IMR-90 (cell line): ENCODE data around the gene PRDM10. TPM values are rescaled to one million over a fixed set of nuclear protein-coding genes. Genes with fewer than 3 reads are reported as not detected.

Experiments
- ATAC-seq: fragments of 200-7000 bp; cut with Tn5 transposase; 2 replicates; pipeline ENCODE4 v1.9.1; 2020; ENCODE audit warnings: low read depth, mild to moderate bottlenecking, moderate library complexity
- BruUV-seq: library from RNA; stranded (reverse); fragments of 400-500 nt; replicated peaks from 2 replicates; lab custom pipeline; 2021; lab: Mats Ljungman, UMichigan
- CTCF ChIA-PET: fragments of 300-600 bp; formaldehyde crosslinking; extraction: SDS; loops from one replicate; lab custom pipeline; 2021; ENCODE audit warnings: antibody characterized with exemption; lab: Yijun Ruan, JAX
- POLR2A ChIA-PET: fragments of 300-600 bp; sonication (Branson Sonifier 250); formaldehyde crosslinking; loops from one replicate; lab custom pipeline; 2022; ENCODE audit warnings: antibody characterized with exemption; ENCODE audit not compliant: unreplicated experiment; lab: Charles Lee
- DNase-seq: peaks from one replicate; pipeline ENCODE4 v3.0.0; 2013
- H2AFZ ChIP-seq: replicated peaks from 2 replicates; pipeline ENCODE3; 2013; ENCODE audit warnings: low read length, mild to moderate bottlenecking; ENCODE audit not compliant: poor library complexity
- H2AK5ac ChIP-seq: 2 replicates; pipeline ENCODE4 v1.6.1; 2013; ENCODE audit warnings: low read depth, low read length, inconsistent platforms
- H2AK9ac ChIP-seq: replicated peaks from 2 replicates; pipeline ENCODE3; 2013; ENCODE audit warnings: mild to moderate bottlenecking, low read depth, low read length, moderate library complexity; ENCODE audit not compliant: poor library complexity
- H2BK120ac ChIP-seq: 2 replicates; pipeline ENCODE4 v1.6.1; 2013; ENCODE audit warnings: low read depth, low read length, inconsistent platforms
- H2BK15ac ChIP-seq: 3 replicates; pipeline ENCODE4 v1.6.1; 2013; ENCODE audit warnings: low read depth, low read length, inconsistent platforms
- H2BK20ac ChIP-seq: 2 replicates; pipeline ENCODE4 v1.6.1; 2013; ENCODE audit warnings: low read depth, mild to moderate bottlenecking, inconsistent platforms, low read length, moderate library complexity
- H2BK5ac ChIP-seq: 2 replicates; pipeline ENCODE4 v1.6.1; 2013; ENCODE audit warnings: mild to moderate bottlenecking, low read depth, low read length, inconsistent platforms; ENCODE audit not compliant: poor library complexity, severe bottlenecking
- H3K14ac ChIP-seq: replicated peaks from 2 replicates; pipeline ENCODE4 v1.6.1; 2013; ENCODE audit warnings: low read depth, low read length, inconsistent platforms
- H3K18ac ChIP-seq: 2 replicates; pipeline ENCODE4 v1.6.1; 2013; ENCODE audit warnings: low read depth, low read length, control low read depth
- H3K23ac ChIP-seq: 2 replicates; pipeline ENCODE4 v1.6.1; 2013; ENCODE audit warnings: low read depth, low read length, inconsistent platforms
- H3K27ac ChIP-seq: 2 replicates; pipeline ENCODE4 v1.5.1; 2013; ENCODE audit warnings: mild to moderate bottlenecking, control low read depth, low read length; ENCODE audit not compliant: insufficient read depth
- H3K27me3 ChIP-seq: 2 replicates; pipeline ENCODE4 v1.6.1; 2013; ENCODE audit warnings: low read length; ENCODE audit not compliant: control insufficient read depth, insufficient read depth
- H3K36me3 ChIP-seq: 2 replicates; pipeline ENCODE4 v1.6.1; 2013; ENCODE audit warnings: low read length, mixed read lengths; ENCODE audit not compliant: control insufficient read depth, insufficient read depth
- H3K4ac ChIP-seq: 2 replicates; pipeline ENCODE4 v1.6.1; 2013; ENCODE audit warnings: low read depth, low read length, inconsistent platforms
- H3K4me1 ChIP-seq: 2 replicates; pipeline ENCODE4 v1.6.1; 2013; ENCODE audit warnings: low read length, mixed read lengths; ENCODE audit not compliant: control insufficient read depth, insufficient read depth
- H3K4me2 ChIP-seq: 2 replicates; pipeline ENCODE4 v1.6.1; 2013; ENCODE audit warnings: low read depth, mild to moderate bottlenecking, control low read depth, low read length, moderate library complexity
- H3K4me3 ChIP-seq: 2 replicates; pipeline ENCODE4 v1.5.1; 2013; ENCODE audit warnings: low read depth, mild to moderate bottlenecking, control low read depth, low read length, moderate library complexity; ENCODE audit not compliant: insufficient read depth
- H3K56ac ChIP-seq: 2 replicates; pipeline ENCODE4 v1.6.1; 2013; ENCODE audit warnings: low read length, inconsistent platforms; ENCODE audit not compliant: insufficient read depth; ENCODE audit errors: extremely low read depth
- H3K79me1 ChIP-seq, 2 experiments: 2 replicates each; pipeline ENCODE4 v1.6.1; 2013; ENCODE audit warnings: low read length in 2 of 2, inconsistent platforms in 1 of 2, low read depth in 1 of 2
- H3K9ac ChIP-seq: 2 replicates; pipeline ENCODE4 v1.6.1; 2013; ENCODE audit warnings: low read depth, low read length, control low read depth
- H3K9me1 ChIP-seq: 2 replicates; pipeline ENCODE4 v1.6.1; 2013; ENCODE audit warnings: low read length, inconsistent platforms; ENCODE audit not compliant: insufficient read depth
- H3K9me3 ChIP-seq: 2 replicates; pipeline ENCODE4 v1.6.1; 2013; ENCODE audit warnings: low read length; ENCODE audit not compliant: control insufficient read depth, insufficient read depth
- H4K20me1 ChIP-seq: 2 replicates; pipeline ENCODE4 v1.6.1; 2013; ENCODE audit warnings: low read length, inconsistent platforms; ENCODE audit not compliant: insufficient read depth
- H4K5ac ChIP-seq: 2 replicates; pipeline ENCODE4 v1.6.1; 2013; ENCODE audit warnings: mild to moderate bottlenecking, low read depth, low read length, control low read depth
- H4K8ac ChIP-seq, 2 experiments: 2 replicates each; pipeline ENCODE4 v1.6.1; 2013; ENCODE audit warnings: low read depth in 2 of 2, low read length in 2 of 2, control low read depth in 1 of 2, inconsistent platforms in 1 of 2
- H4K91ac ChIP-seq: 2 replicates; pipeline ENCODE4 v1.6.1; 2013; ENCODE audit warnings: low read depth, low read length, inconsistent platforms; ENCODE audit not compliant: insufficient read depth
- RCOR1 ChIP-seq: IDR thresholded peaks from 2 replicates; pipeline ENCODE4 v1.6.1; 2012; ENCODE audit warnings: mild to moderate bottlenecking, low read length, improper control_type of control experiment; ENCODE audit not compliant: insufficient replicate concordance
- SMC3 ChIP-seq: fragments of 150-350 bp; IDR thresholded peaks from 2 replicates; pipeline ENCODE4 v1.6.1; 2016; ENCODE audit warnings: low read depth, mild to moderate bottlenecking, antibody characterized with exemption, low read length, moderate library complexity
- WGBS, 2 experiments: methylation state at CpG; one replicate each; pipeline versions ENCODE4 v1.1.5 to v1.1.7; 2013; ENCODE audit warnings: missing lambda C conversion rate in 2 of 2; ENCODE audit not compliant: insufficient read length in 1 of 2; ENCODE audit errors: extremely low coverage in 2 of 2; 5-methylcytosine and 5-hydroxymethylcytosine counted together
- dilution Hi-C: fragments of 300-500 bp; cut with HindIII; formaldehyde crosslinking; loops from one replicate; pipeline ENCODE4 v1.14.3; 2018; ENCODE audit warnings: low sequenced_read_pairs; ENCODE audit not compliant: unreplicated experiment
- in situ Hi-C: fragments of 300-500 bp; cut with MboI; formaldehyde crosslinking; loops from 3 replicates; pipeline ENCODE4 v1.14.3; 2019; ENCODE audit warnings: low sequenced_read_pairs, inconsistent platforms, mixed read lengths
- intact Hi-C: fragments of 100-400 bp; cut with micrococcal nuclease; formaldehyde crosslinking; loops from 2 replicates; pipeline ENCODE4 v1.10.0; 2022
- polyA plus RNA-seq, 3 experiments: library from polyadenylated mRNA; depleted of rRNA; stranded (reverse); fragments of >200 nt; gene quantifications; 2 replicates each; pipeline ENCODE4 v1.2.3, GENCODE V29; 2012; ENCODE audit warnings: low replicate concordance in 1 of 3
- total RNA-seq: library from RNA; depleted of rRNA; stranded (reverse); fragments of >200 nt; gene quantifications from 2 replicates; pipeline ENCODE4 v1.2.3, GENCODE V29; 2012

The PRDM10 gene
- total and polyA plus RNA-seq, 2 of the 4 experiments (the other 2 are of a cell fraction) = 3.1 to 6.5 TPM

GRCh38 chr11:129918361-129918760 lies 84.3 kb downstream of the PRDM10 start:
- Histone ChIP-seq H3K4me2 (no peak overlapping the region), H3K36me3 (peaks cover 19% of the 10 kb centered on the region), H3K9ac (no peak overlapping the region), H3K14ac (no peak overlapping the region), H3K9me1 (no peaks in the 10 kb centered on the region; the same call in 1 of the 2 replicates), H2BK15ac (no peak overlapping the region), H2AK5ac (no peak overlapping the region), H3K27ac (no peak overlapping the region), H3K79me1 (no peaks in the 10 kb centered on the region), H2BK20ac (no peak overlapping the region), H4K8ac (no peak overlapping the region), H3K18ac (no peak overlapping the region), H3K27me3 (no peaks in the 10 kb centered on the region), H3K56ac (no peak overlapping the region), H4K20me1 (peaks cover 4% of the 10 kb centered on the region; the same call in 1 of the 2 replicates), H3K4ac (no peak overlapping the region), H2BK5ac (no peak overlapping the region), H3K9me3 (no peaks in the 10 kb centered on the region), H2BK120ac (no peak overlapping the region), H4K5ac (no peak overlapping the region), H3K23ac (no peak overlapping the region), H4K91ac (no peak overlapping the region), H3K4me3 (no peak overlapping the region), H2AK9ac (no peak overlapping the region), H3K4me1 (no peaks in the 10 kb centered on the region), H2AFZ (no peak overlapping the region)
- DNase-seq (no peak), ATAC-seq (no peak)
- POLR2A ChIA-PET = no interaction called here
- no peak for TF ChIP-seq RCOR1
- TF ChIP-seq SMC3 = no peak
- 97% methylated on average over 10 of the region's 22 CpGs; no CpG with 5 or more reads in 1 of the 2 experiments for WGBS, 2 experiments
- CTCF ChIA-PET = interaction anchor here (1.2 kb wide), 1 partner anchor 214 kb away, joined by 4 read pairs; no protein-coding TSS in a partner anchor
- intact Hi-C loops = no loop called here
- in situ Hi-C loops = no loop called here
- no TSS peak for BruUV-seq
- dilution Hi-C loops = no loop called here
